PC-3 (cell line): ENCODE data around the gene PIAS2. TPM values are rescaled to one million over a fixed set of nuclear protein-coding genes. Genes with fewer than 3 reads are reported as not detected.

Source experiments
- ATAC-seq: fragments of 200-7000 bp; cut with Tn5 transposase; 2 replicates; pipeline ENCODE4 v1.9.1; 2020; ENCODE audit warnings: mild to moderate bottlenecking, moderate library complexity
- BruUV-seq: library from RNA; stranded (reverse); fragments of 400-500 nt; replicated peaks from 2 replicates; lab custom pipeline; 2021; lab: Mats Ljungman, UMichigan
- CTCF ChIA-PET: fragments of 300-600 bp; sonication (Branson Sonifier 250); formaldehyde crosslinking; loops from one replicate; lab custom pipeline; 2022; ENCODE audit warnings: antibody characterized with exemption; lab: Charles Lee
- POLR2A ChIA-PET: fragments of 300-600 bp; sonication (Branson Sonifier 250); formaldehyde crosslinking; loops from one replicate; lab custom pipeline; 2022; ENCODE audit warnings: antibody characterized with exemption; ENCODE audit not compliant: unreplicated experiment; lab: Charles Lee
- DNase-seq: peaks from one replicate; pipeline ENCODE4 v3.0.0-alpha.2; 2015
- H2AFZ ChIP-seq: fragments of 300-600 bp; sonication (generic); 2 replicates; pipeline ENCODE4 v1.6.0; 2016; ENCODE audit warnings: antibody characterized with exemption, low read length
- H3F3A ChIP-seq: fragments of 300-600 bp; sonication (generic); one replicate; pipeline ENCODE4 v1.6.0; 2017; ENCODE audit warnings: antibody characterized with exemption, low read length, control low read depth, mild to moderate bottlenecking; ENCODE audit not compliant: unreplicated experiment
- H3K27ac ChIP-seq: fragments of 300-600 bp; sonication (generic); 2 replicates; pipeline ENCODE4 v1.5.1; 2016; ENCODE audit warnings: mild to moderate bottlenecking, low read length
- H3K27me3 ChIP-seq: fragments of 300-600 bp; sonication (generic); 2 replicates; pipeline ENCODE4 v1.6.1; 2016; ENCODE audit warnings: low read length, mixed read lengths
- H3K36me3 ChIP-seq: fragments of 300-600 bp; sonication (generic); 2 replicates; pipeline ENCODE4 v1.6.1; 2016; ENCODE audit warnings: low read depth, mixed run types, low read length, mixed read lengths
- H3K4me1 ChIP-seq: fragments of 300-600 bp; sonication (generic); 2 replicates; pipeline ENCODE4 v1.5.1; 2016; ENCODE audit warnings: low read length; ENCODE audit not compliant: insufficient read depth
- H3K4me2 ChIP-seq: fragments of 300-600 bp; sonication (generic); 2 replicates; pipeline ENCODE4 v1.6.0; 2016; ENCODE audit warnings: low read length
- H3K4me3 ChIP-seq: fragments of 300-600 bp; sonication (generic); 2 replicates; pipeline ENCODE4 v1.5.1; 2016; ENCODE audit warnings: mild to moderate bottlenecking, low read length, mixed read lengths
- H3K79me2 ChIP-seq: fragments of 300-600 bp; sonication (generic); 2 replicates; pipeline ENCODE4 v1.6.1; 2017; ENCODE audit warnings: low read length, mixed read lengths
- H3K9ac ChIP-seq: fragments of 300-600 bp; sonication (generic); 2 replicates; pipeline ENCODE4 v1.6.0; 2016; ENCODE audit warnings: mild to moderate bottlenecking, low read length
- H3K9me2 ChIP-seq: fragments of 300-600 bp; sonication (generic); replicated peaks from 2 replicates; pipeline ENCODE4 v1.6.1; 2016; ENCODE audit warnings: mixed run types, low read length, mixed read lengths
- H3K9me3 ChIP-seq: fragments of 300-600 bp; sonication (generic); 2 replicates; pipeline ENCODE4 v1.6.1; 2016; ENCODE audit warnings: low read length, mixed read lengths
- H4K20me1 ChIP-seq: fragments of 300-600 bp; sonication (generic); 2 replicates; pipeline ENCODE4 v1.6.1; 2016; ENCODE audit warnings: low read length, mixed read lengths
- CTCF ChIP-seq: fragments of 300-600 bp; sonication (generic); conservative IDR thresholded peaks from 2 replicates; pipeline ENCODE4 v1.5.1; 2017; ENCODE audit warnings: antibody characterized with exemption, low read depth, mild to moderate bottlenecking, low read length
- EZH2 ChIP-seq: fragments of 300-600 bp; sonication (generic); IDR thresholded peaks from one replicate; pipeline ENCODE4 v1.6.1; 2017; ENCODE audit warnings: antibody characterized with exemption, mild to moderate bottlenecking, low read length; ENCODE audit not compliant: unreplicated experiment
- EZH2phosphoT487 ChIP-seq: fragments of 300-600 bp; sonication (generic); IDR thresholded peaks from 2 replicates; pipeline ENCODE4 v1.6.1; 2018; ENCODE audit warnings: mild to moderate bottlenecking, antibody characterized with exemption, low read length, borderline replicate concordance
- intact Hi-C: fragments of 100-400 bp; cut with micrococcal nuclease; formaldehyde crosslinking; loops from 2 replicates; pipeline ENCODE4 v1.9.0; 2023
- total RNA-seq: library from RNA; depleted of rRNA; stranded (reverse); fragments of >200 nt; gene quantifications from 2 replicates; pipeline ENCODE4 v1.2.3, GENCODE V29; 2014

The PIAS2 gene
- total RNA-seq, 1 experiment from 2014 or later: 13.5 TPM

- Histone ChIP-seq H3K4me2 (no peak overlapping the region), H3K9ac (no peak overlapping the region), H3K79me2 (no peaks in the 10 kb centered on the region), H3K9me2 (no peaks in the 10 kb centered on the region), H3K27me3 (no peaks in the 10 kb centered on the region), H3F3A (no peaks in the 10 kb centered on the region), H4K20me1 (no peaks in the 10 kb centered on the region), H3K4me1 (no peaks in the 10 kb centered on the region), H3K36me3 (no peaks in the 10 kb centered on the region), H3K4me3 (no peak overlapping the region), H2AFZ (no peak overlapping the region), H3K9me3 (no peaks in the 10 kb centered on the region), H3K27ac (no peak overlapping the region)
- ChIA-PET CTCF (no interaction called here), POLR2A (no interaction called here)
- TF ChIP-seq EZH2 (no peak), CTCF (no peak), EZH2phosphoT487 (no peak)
- intact Hi-C loops: no loop called here
- no TSS peak for BruUV-seq
- ATAC-seq: no peak
- no peak for DNase-seq
Measured at GRCh38 chr18:46770708-46771107, 146.6 kb downstream of the PIAS2 start.

GRCh38 chr18:46768166-46768921 is 149.0 kb downstream of the PIAS2 start:
- CTCF ChIA-PET: no interaction called here
- no peak overlapping the region for H3K4me3 ChIP-seq
- no TSS peak for BruUV-seq
- no peak for TF ChIP-seq EZH2
- TF ChIP-seq EZH2phosphoT487: no peak
- TF ChIP-seq CTCF: no peak
- no peaks in the 10 kb centered on the region for H3K4me1 ChIP-seq
- DNase-seq (no peak), ATAC-seq (no peak)
- H3K9ac ChIP-seq: no peak overlapping the region
- no peak overlapping the region for H3K27ac ChIP-seq
- POLR2A ChIA-PET: no interaction called here
- intact Hi-C loops: no loop called here
- no peaks in the 10 kb centered on the region for H4K20me1 ChIP-seq
- no peaks in the 10 kb centered on the region for H3F3A ChIP-seq
- no peaks in the 10 kb centered on the region for H3K36me3 ChIP-seq
- H2AFZ ChIP-seq: no peak overlapping the region
- no peaks in the 10 kb centered on the region for H3K9me3 ChIP-seq
- H3K4me2 ChIP-seq: no peak overlapping the region
- H3K9me2 ChIP-seq: no peaks in the 10 kb centered on the region
- H3K79me2 ChIP-seq: no peaks in the 10 kb centered on the region
- no peaks in the 10 kb centered on the region for H3K27me3 ChIP-seq

DNA sequence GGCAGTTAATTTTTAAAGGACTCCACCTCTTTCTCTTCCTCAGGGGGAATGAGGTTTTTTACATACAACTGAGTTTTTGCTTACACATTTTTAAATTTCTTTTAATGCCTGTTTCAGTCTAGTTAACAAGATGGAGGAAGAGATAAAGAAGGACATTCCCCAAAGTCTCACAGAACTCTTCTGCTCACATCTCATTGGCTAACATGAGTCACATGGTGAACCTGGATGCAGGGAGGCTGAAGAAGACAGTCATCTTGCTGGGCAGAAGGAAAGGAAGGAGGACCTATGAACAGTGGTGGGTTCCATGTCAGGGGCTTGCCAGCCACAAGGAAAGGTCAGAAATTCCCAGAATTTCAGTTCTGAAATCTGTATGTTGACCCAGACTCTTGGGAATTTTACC is 150.1 kb downstream of the PIAS2 start:
- no peak for TF ChIP-seq EZH2phosphoT487
- no peak for TF ChIP-seq EZH2
- no peak for TF ChIP-seq CTCF
- no peaks in the 10 kb centered on the region for H3K9me3 ChIP-seq
- BruUV-seq: no TSS peak
- ChIA-PET POLR2A (no interaction called here), CTCF (no interaction called here)
- H3K27me3 ChIP-seq: no peaks in the 10 kb centered on the region
- H3K36me3 ChIP-seq: no peaks in the 10 kb centered on the region
- H3K9me2 ChIP-seq: no peaks in the 10 kb centered on the region
- no peak overlapping the region for H3K4me3 ChIP-seq
- H2AFZ ChIP-seq: no peak overlapping the region
- intact Hi-C loops: no loop called here
- DNase-seq (no peak), ATAC-seq (no peak)
- no peak overlapping the region for H3K4me2 ChIP-seq
- H3K4me1 ChIP-seq: no peaks in the 10 kb centered on the region
- no peak overlapping the region for H3K9ac ChIP-seq
- H3K79me2 ChIP-seq: no peaks in the 10 kb centered on the region
- no peaks in the 10 kb centered on the region for H3F3A ChIP-seq
- H3K27ac ChIP-seq: no peak overlapping the region
- H4K20me1 ChIP-seq: no peaks in the 10 kb centered on the region
